Measurements from ENCODE around the gene ISLR2.

The ISLR2 gene

DNA sequence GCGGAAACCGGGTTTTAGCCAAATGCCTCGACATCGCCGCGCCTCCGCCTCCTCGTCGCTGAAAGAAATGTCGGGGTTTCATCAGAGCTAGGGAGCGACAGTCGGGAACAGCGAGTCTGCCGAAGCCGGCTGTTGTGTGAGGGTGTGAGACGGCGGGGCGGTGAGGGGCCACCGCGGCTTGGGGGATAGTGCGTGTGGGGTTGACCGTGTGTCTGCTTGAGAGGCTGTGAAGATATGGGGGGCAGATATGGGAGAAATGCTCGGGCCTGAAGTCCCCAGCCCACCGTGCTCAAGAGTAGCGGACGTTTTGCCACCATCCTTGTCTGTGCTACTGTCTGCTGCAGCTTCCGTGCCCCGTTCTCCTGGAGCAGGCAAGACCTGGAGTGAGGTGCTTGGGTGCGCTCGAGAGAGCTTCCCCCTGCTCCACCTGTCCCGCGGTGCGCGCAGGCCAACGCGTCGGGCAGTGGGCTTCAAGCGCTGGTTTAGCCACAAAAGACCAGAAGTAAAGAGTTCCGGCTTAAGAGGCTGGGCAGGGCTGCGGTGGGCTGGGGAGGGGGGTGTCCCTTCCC is 716 bp upstream of the ISLR2 start:
- Histone ChIP-seq H3K4me3 (ENCODE audit: low read depth in 1 of 2, low read length in 2 of 2) (no peak overlapping the region), H4K20me1 (ENCODE audit: insufficient read depth, low read length) (no peaks in the 10 kb centered on the region; the same call in 1 of the 2 replicates), H3K27ac (ENCODE audit: low read length) (no peak overlapping the region), H3K79me2 (ENCODE audit: insufficient read depth, low read length) (no peaks in the 10 kb centered on the region), H3K27me3 (ENCODE audit: insufficient read depth, low read length, poor library complexity) (no peaks in the 10 kb centered on the region), H3K4me1 (ENCODE audit: insufficient read depth, low read length) (no peaks in the 10 kb centered on the region), H3K9ac (ENCODE audit: low read depth, low read length) (no peak overlapping the region), H2AFZ (ENCODE audit: low read depth, low read length) (no peak overlapping the region), H3K9me3 (ENCODE audit: insufficient read depth, low read length, severe bottlenecking) (no peaks in the 10 kb centered on the region), H3K4me2 (ENCODE audit: insufficient read depth, low read length) (no peak overlapping the region), H3K36me3 (ENCODE audit: insufficient read depth, low read length) (no peaks in the 10 kb centered on the region)
- ATAC-seq (ENCODE audit: insufficient read depth, low read depth) (no peak), DNase-seq (no peak)
- TF ChIP-seq EZH2 (IDR thresholded peaks at IDR 0.05; ENCODE audit: borderline replicate concordance, low read depth, low read length, severe bottlenecking), result no peak
- TF ChIP-seq, protein P1, sequence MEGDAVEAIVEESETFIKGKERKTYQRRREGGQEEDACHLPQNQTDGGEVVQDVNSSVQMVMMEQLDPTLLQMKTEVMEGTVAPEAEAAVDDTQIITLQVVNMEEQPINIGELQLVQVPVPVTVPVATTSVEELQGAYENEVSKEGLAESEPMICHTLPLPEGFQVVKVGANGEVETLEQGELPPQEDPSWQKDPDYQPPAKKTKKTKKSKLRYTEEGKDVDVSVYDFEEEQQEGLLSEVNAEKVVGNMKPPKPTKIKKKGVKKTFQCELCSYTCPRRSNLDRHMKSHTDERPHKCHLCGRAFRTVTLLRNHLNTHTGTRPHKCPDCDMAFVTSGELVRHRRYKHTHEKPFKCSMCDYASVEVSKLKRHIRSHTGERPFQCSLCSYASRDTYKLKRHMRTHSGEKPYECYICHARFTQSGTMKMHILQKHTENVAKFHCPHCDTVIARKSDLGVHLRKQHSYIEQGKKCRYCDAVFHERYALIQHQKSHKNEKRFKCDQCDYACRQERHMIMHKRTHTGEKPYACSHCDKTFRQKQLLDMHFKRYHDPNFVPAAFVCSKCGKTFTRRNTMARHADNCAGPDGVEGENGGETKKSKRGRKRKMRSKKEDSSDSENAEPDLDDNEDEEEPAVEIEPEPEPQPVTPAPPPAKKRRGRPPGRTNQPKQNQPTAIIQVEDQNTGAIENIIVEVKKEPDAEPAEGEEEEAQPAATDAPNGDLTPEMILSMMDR (IDR thresholded peaks at IDR 0.05; ENCODE audit: borderline replicate concordance, extremely low read depth, low read length, poor library complexity, severe bottlenecking), result no peak

- TF ChIP-seq, protein P1 (IDR thresholded peaks at IDR 0.05; ENCODE audit: borderline replicate concordance, extremely low read depth, low read length, poor library complexity, severe bottlenecking), result no peak
- no peak for TF ChIP-seq EZH2 (IDR thresholded peaks at IDR 0.05; ENCODE audit: borderline replicate concordance, low read depth, low read length, severe bottlenecking)
- H3K9me3 ChIP-seq (ENCODE audit: insufficient read depth, low read length, severe bottlenecking), result no peaks in the 10 kb centered on the region
- no peak for DNase-seq
- H3K36me3 ChIP-seq (ENCODE audit: insufficient read depth, low read length), result no peaks in the 10 kb centered on the region
- H2AFZ ChIP-seq (ENCODE audit: low read depth, low read length), result no peak overlapping the region
- H3K4me3 ChIP-seq (ENCODE audit: low read depth in 1 of 2, low read length in 2 of 2), result no peak overlapping the region
- no peak overlapping the region for H3K9ac ChIP-seq (ENCODE audit: low read depth, low read length)
- H3K4me1 ChIP-seq (ENCODE audit: insufficient read depth, low read length), result no peaks in the 10 kb centered on the region
- no peaks in the 10 kb centered on the region for H3K79me2 ChIP-seq (ENCODE audit: insufficient read depth, low read length)
- no peak overlapping the region for H3K4me2 ChIP-seq (ENCODE audit: insufficient read depth, low read length)
- no peak for ATAC-seq (ENCODE audit: insufficient read depth, low read depth)
- H3K27ac ChIP-seq (ENCODE audit: low read length), result no peak overlapping the region
- no peaks in the 10 kb centered on the region; the same call in 1 of the 2 replicates for H4K20me1 ChIP-seq (ENCODE audit: insufficient read depth, low read length)
- no peaks in the 10 kb centered on the region for H3K27me3 ChIP-seq (ENCODE audit: insufficient read depth, low read length, poor library complexity)
Measured at GRCh38 chr15:74130849-74131627, 652 bp downstream of the ISLR2 start.

GRCh38 chr15:74131628-74132413 is 1.4 kb downstream of the ISLR2 start:
- ATAC-seq (ENCODE audit: insufficient read depth, low read depth), result no peak
- TF ChIP-seq, protein P1 (IDR thresholded peaks at IDR 0.05; ENCODE audit: borderline replicate concordance, extremely low read depth, low read length, poor library complexity, severe bottlenecking), result no peak
- no peak for TF ChIP-seq EZH2 (IDR thresholded peaks at IDR 0.05; ENCODE audit: borderline replicate concordance, low read depth, low read length, severe bottlenecking)
- Histone ChIP-seq H3K4me1 (ENCODE audit: insufficient read depth, low read length) (no peaks in the 10 kb centered on the region), H4K20me1 (ENCODE audit: insufficient read depth, low read length) (no peaks in the 10 kb centered on the region; the same call in 1 of the 2 replicates), H3K4me2 (ENCODE audit: insufficient read depth, low read length) (no peak overlapping the region), H3K79me2 (ENCODE audit: insufficient read depth, low read length) (no peaks in the 10 kb centered on the region), H3K9ac (ENCODE audit: low read depth, low read length) (no peak overlapping the region), H3K36me3 (ENCODE audit: insufficient read depth, low read length) (no peaks in the 10 kb centered on the region), H2AFZ (ENCODE audit: low read depth, low read length) (no peak overlapping the region), H3K9me3 (ENCODE audit: insufficient read depth, low read length, severe bottlenecking) (no peaks in the 10 kb centered on the region), H3K27me3 (ENCODE audit: insufficient read depth, low read length, poor library complexity) (no peaks in the 10 kb centered on the region), H3K4me3 (ENCODE audit: low read depth in 1 of 2, low read length in 2 of 2) (no peak overlapping the region), H3K27ac (ENCODE audit: low read length) (no peak overlapping the region)
- DNase-seq, result no peak
